ENCODE results near the gene DAB2IP.

The DAB2IP gene

GRCh38 chr9:121654499-121655140 lies 3.2 kb downstream of the DAB2IP start:
- CTCF ChIA-PET, result interaction anchor here (1.1 to 3.2 kb wide), 2 partner anchors 14 to 22 kb away, joined by 6 to 11 read pairs; no protein-coding TSS in a partner anchor
- POLR2A ChIA-PET, result no interaction called here
- Histone ChIP-seq H3K4me3 (ENCODE audit: low read depth, low read length) (no peak overlapping the region), H3K27ac (ENCODE audit: extremely low read depth, low read depth, low read length) (no peak overlapping the region), H3K36me3 (ENCODE audit: control insufficient read depth in 2 of 2, insufficient read depth in 1 of 2, low read length in 2 of 2) (peaks cover 0 to 8% of the 10 kb centered on the region in 2 experiments; a peak in 1 of 3 replicates), H3K4me1 (ENCODE audit: control insufficient read depth, insufficient read depth, low read length) (peaks cover 13% of the 10 kb centered on the region), H3K9me3 (ENCODE audit: control insufficient read depth, insufficient read depth, low read depth, low read length) (no peaks in the 10 kb centered on the region)
- TF ChIP-seq ZIC2 (tag by site-specific recombination; IDR thresholded peaks at IDR 0.05) (peak; percentile 31; the same call in 1 of the 2 replicates), ZNF548 (tag by site-specific recombination; IDR thresholded peaks at IDR 0.05) (no peak), IKZF3 (tag by site-specific recombination; IDR thresholded peaks at IDR 0.05) (no peak), ZNF157 (tag by site-specific recombination; IDR thresholded peaks at IDR 0.05) (no peak), MEIS1 (CRISPR knock-in tag; IDR thresholded peaks at IDR 0.05; ENCODE audit: borderline replicate concordance) (no peak), ZNF558 (tag by site-specific recombination; IDR thresholded peaks at IDR 0.05) (no peak), ZNF169 (tag by site-specific recombination; IDR thresholded peaks at IDR 0.05) (no peak), GLIS1 (tag by site-specific recombination; IDR thresholded peaks at IDR 0.05) (peak; percentile 31; the same call in 1 of the 2 replicates), ZFP69B (tag by site-specific recombination; IDR thresholded peaks at IDR 0.05) (no peak), ZXDB (tag by site-specific recombination; IDR thresholded peaks at IDR 0.05) (no peak), ZNF433 (tag by site-specific recombination; IDR thresholded peaks at IDR 0.05; ENCODE audit: low read depth) (no peak), ZNF16 (tag by site-specific recombination; IDR thresholded peaks at IDR 0.05; ENCODE audit: low read depth) (no peak), HIC1 (tag by site-specific recombination; IDR thresholded peaks at IDR 0.05) (no peak), ZNF76 (tag by site-specific recombination; IDR thresholded peaks at IDR 0.05; ENCODE audit: borderline replicate concordance, low read depth) (no peak)
- TF ChIP-seq, protein P1, sequence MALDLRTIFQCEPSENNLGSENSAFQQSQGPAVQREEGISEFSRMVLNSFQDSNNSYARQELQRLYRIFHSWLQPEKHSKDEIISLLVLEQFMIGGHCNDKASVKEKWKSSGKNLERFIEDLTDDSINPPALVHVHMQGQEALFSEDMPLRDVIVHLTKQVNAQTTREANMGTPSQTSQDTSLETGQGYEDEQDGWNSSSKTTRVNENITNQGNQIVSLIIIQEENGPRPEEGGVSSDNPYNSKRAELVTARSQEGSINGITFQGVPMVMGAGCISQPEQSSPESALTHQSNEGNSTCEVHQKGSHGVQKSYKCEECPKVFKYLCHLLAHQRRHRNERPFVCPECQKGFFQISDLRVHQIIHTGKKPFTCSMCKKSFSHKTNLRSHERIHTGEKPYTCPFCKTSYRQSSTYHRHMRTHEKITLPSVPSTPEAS (tag by site-specific recombination; IDR thresholded peaks at IDR 0.05), result no peak

GRCh38 chr9:121655231-121655755 lies 3.9 kb downstream of the DAB2IP start:
- H3K36me3 ChIP-seq (ENCODE audit: control insufficient read depth in 2 of 2, insufficient read depth in 1 of 2, low read length in 2 of 2), result peaks cover 0 to 8% of the 10 kb centered on the region in 2 experiments; a peak in 1 of 3 replicates
- H3K27ac ChIP-seq (ENCODE audit: extremely low read depth, low read depth, low read length), result no peak overlapping the region
- H3K9me3 ChIP-seq (ENCODE audit: control insufficient read depth, insufficient read depth, low read depth, low read length), result no peaks in the 10 kb centered on the region
- ChIA-PET POLR2A (no interaction called here), CTCF (no interaction called here)
- H3K4me1 ChIP-seq (ENCODE audit: control insufficient read depth, insufficient read depth, low read length), result peaks cover 8% of the 10 kb centered on the region
- TF ChIP-seq ZNF223 (tag by site-specific recombination; IDR thresholded peaks at IDR 0.05) (no peak), ZNF48 (tag by site-specific recombination; IDR thresholded peaks at IDR 0.05) (no peak), SP2 (tag by site-specific recombination; IDR thresholded peaks at IDR 0.05) (no peak), ZNF350 (tag by site-specific recombination; IDR thresholded peaks at IDR 0.05) (no peak), GLI2 (tag by site-specific recombination; IDR thresholded peaks at IDR 0.05; ENCODE audit: borderline replicate concordance, low read depth) (no peak), ZNF692 (tag by site-specific recombination; IDR thresholded peaks at IDR 0.05) (no peak), KLF10 (tag by site-specific recombination; IDR thresholded peaks at IDR 0.05) (no peak), ZNF311 (tag by site-specific recombination; IDR thresholded peaks at IDR 0.05; ENCODE audit: borderline replicate concordance) (no peak), ZNF121 (tag by site-specific recombination; IDR thresholded peaks at IDR 0.05) (no peak), ZNF837 (tag by site-specific recombination; IDR thresholded peaks at IDR 0.05) (no peak), ZNF513 (tag by site-specific recombination; IDR thresholded peaks at IDR 0.05) (no peak), ZNF157 (tag by site-specific recombination; IDR thresholded peaks at IDR 0.05) (no peak), MEIS1 (CRISPR knock-in tag; IDR thresholded peaks at IDR 0.05; ENCODE audit: borderline replicate concordance) (no peak), ZNF623 (tag by site-specific recombination; IDR thresholded peaks at IDR 0.05) (no peak)
- TF ChIP-seq, protein P2, sequence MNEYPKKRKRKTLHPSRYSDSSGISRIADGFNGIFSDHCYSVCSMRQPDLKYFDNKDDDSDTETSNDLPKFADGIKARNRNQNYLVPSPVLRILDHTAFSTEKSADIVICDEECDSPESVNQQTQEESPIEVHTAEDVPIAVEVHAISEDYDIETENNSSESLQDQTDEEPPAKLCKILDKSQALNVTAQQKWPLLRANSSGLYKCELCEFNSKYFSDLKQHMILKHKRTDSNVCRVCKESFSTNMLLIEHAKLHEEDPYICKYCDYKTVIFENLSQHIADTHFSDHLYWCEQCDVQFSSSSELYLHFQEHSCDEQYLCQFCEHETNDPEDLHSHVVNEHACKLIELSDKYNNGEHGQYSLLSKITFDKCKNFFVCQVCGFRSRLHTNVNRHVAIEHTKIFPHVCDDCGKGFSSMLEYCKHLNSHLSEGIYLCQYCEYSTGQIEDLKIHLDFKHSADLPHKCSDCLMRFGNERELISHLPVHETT (tag by site-specific recombination; IDR thresholded peaks at IDR 0.05), result no peak
- no peak overlapping the region for H3K4me3 ChIP-seq (ENCODE audit: low read depth, low read length)
